H1 (cell line): ENCODE measurements around the gene ADIPOQ. TPM values are rescaled to one million over a fixed set of nuclear protein-coding genes. Genes with fewer than 3 reads are reported as not detected.

ENCODE experiments used
- BCL11A ChIP-seq, 2 experiments: IDR thresholded peaks; one replicate each; pipeline ENCODE4 v1.6.1; 2011; ENCODE audit warnings: low read depth in 2 of 2, low read length in 2 of 2, mild to moderate bottlenecking in 2 of 2
- CEBPB ChIP-seq: IDR thresholded peaks from 2 replicates; pipeline ENCODE4 v1.6.1; 2012; ENCODE audit warnings: low read depth, low read length
- CTBP2 ChIP-seq: IDR thresholded peaks from 2 replicates; pipeline ENCODE4 v1.7.0; 2011; ENCODE audit warnings: borderline replicate concordance, mild to moderate bottlenecking, moderate library complexity, mixed read lengths, low read length; ENCODE audit not compliant: insufficient read depth, insufficient read length
- EP300 ChIP-seq, 2 experiments: IDR thresholded peaks; 1 replicate in 1 of 2; 2 replicates in 1 of 2; pipeline ENCODE4 v1.6.1; 2011 to 2012; ENCODE audit warnings: low read depth in 2 of 2, low read length in 2 of 2, mild to moderate bottlenecking in 2 of 2, borderline replicate concordance in 1 of 2, inconsistent platforms in 1 of 2, moderate library complexity in 1 of 2
- HDAC2 ChIP-seq, 2 experiments: fragments of 300-600 bp in 1 of 2; sonication (generic) in 1 of 2; IDR thresholded peaks; 2 replicates each; pipeline ENCODE4 v1.6.1; 2011 to 2012; ENCODE audit warnings: low read depth in 2 of 2, low read length in 2 of 2, mild to moderate bottlenecking in 2 of 2, moderate library complexity in 2 of 2, borderline replicate concordance in 1 of 2, inconsistent platforms in 1 of 2
- RBBP5 ChIP-seq: IDR thresholded peaks from 2 replicates; pipeline ENCODE4 v1.7.1; 2012; ENCODE audit warnings: low read depth, mild to moderate bottlenecking, inconsistent platforms, low read length, moderate library complexity, borderline replicate concordance
- RFX5 ChIP-seq: IDR thresholded peaks from 2 replicates; pipeline ENCODE4 v1.6.1; 2011; ENCODE audit warnings: low read depth, low read length, improper control_type of control experiment, borderline replicate concordance
- SAP30 ChIP-seq: fragments of 300-600 bp; sonication (generic); IDR thresholded peaks from 2 replicates; pipeline ENCODE4 v1.7.1; 2012; ENCODE audit warnings: low read length, moderate library complexity, mild to moderate bottlenecking, inconsistent platforms; ENCODE audit not compliant: insufficient read depth, insufficient replicate concordance
- TAF1 ChIP-seq: IDR thresholded peaks from 2 replicates; pipeline ENCODE4 v1.6.1; 2011; ENCODE audit warnings: mild to moderate bottlenecking, low read depth, low read length
- ZNF274 ChIP-seq: IDR thresholded peaks from 2 replicates; pipeline ENCODE4 v1.7.0; 2012; ENCODE audit warnings: low read length, borderline replicate concordance; ENCODE audit errors: extremely low read depth
- polyA plus RNA-seq, 7 experiments: library from polyadenylated mRNA; depleted of rRNA in 3 of 7; stranded (reverse) in 5 of 7; unstranded in 2 of 7; fragments of >200 nt in 5 of 7; fragments of 200-250 nt in 2 of 7; gene quantifications; 1 replicate in 5 of 7; 2 replicates in 1 of 7; 4 replicates in 1 of 7; pipeline versions ENCODE4 v1.2.1 to v1.2.3, GENCODE V29; 2011 to 2013; ENCODE audit warnings: missing spikeins in 2 of 7, mixed read lengths in 2 of 7
- total RNA-seq: library from RNA; stranded (reverse); fragmentation: NEBNext Ultra II Directional; extraction: Animal tissue kit (Norgen Biotek cat#: 25700); gene quantifications from 2 replicates; pipeline ENCODE4 v1.2.1, GENCODE V29; 2021

ADIPOQ gene
- total and polyA plus RNA-seq, 2 of the 8 experiments (the other 6 are each of a cell fraction or from before 2014, with no cell fraction given) = not detected

- TF ChIP-seq RFX5 (no peak), EP300 (IDR thresholded peaks at IDR 0.05; ENCODE audit: borderline replicate concordance in 1 of 2, low read depth in 2 of 2, low read length in 2 of 2) (no peak), RBBP5 (no peak), HDAC2 (IDR thresholded peaks at IDR 0.05; ENCODE audit: borderline replicate concordance in 1 of 2, low read depth in 2 of 2, low read length in 2 of 2) (no peak), SAP30 (no peak), CEBPB (no peak), CTBP2 (no peak), TAF1 (no peak), ZNF274 (no peak), BCL11A (IDR thresholded peaks at IDR 0.05; ENCODE audit: low read depth in 2 of 2, low read length in 2 of 2) (no peak)
These were observed 19.1 kb upstream of the ADIPOQ start (continued) for GRCh38 chr3:186823386-186823785.
